Measurements from ENCODE around the gene HIP1. TPM values are rescaled to one million over a fixed set of nuclear protein-coding genes. Genes with fewer than 3 reads are reported as not detected.

The HIP1 gene
- 7.0 and 15.6 TPM in 2 replicates for total RNA-seq

DNA sequence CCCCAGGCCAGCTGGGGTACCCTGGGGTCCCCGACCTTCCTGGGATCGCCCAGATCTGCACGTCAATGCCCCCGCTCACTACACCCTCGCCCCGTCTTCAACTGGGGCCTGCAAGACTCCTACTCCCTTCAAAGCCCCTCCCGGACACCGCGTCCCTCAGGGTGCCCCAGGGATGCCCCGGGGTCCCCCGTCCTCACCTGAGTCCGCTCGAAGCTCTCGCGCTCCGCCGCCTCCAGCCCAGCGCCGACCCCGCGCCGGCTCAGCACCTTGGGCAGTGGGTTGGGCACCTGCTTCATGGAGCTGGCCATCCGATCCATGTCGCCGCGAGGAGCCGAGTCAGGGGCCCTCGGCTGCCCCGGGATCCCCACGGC is at the start of gene HIP1:
TSS of gene HIP1 (minus strand) at position 338 of the 371 bp plus-strand sequence. CDS start at position 317, 21 bp downstream.

DNA sequence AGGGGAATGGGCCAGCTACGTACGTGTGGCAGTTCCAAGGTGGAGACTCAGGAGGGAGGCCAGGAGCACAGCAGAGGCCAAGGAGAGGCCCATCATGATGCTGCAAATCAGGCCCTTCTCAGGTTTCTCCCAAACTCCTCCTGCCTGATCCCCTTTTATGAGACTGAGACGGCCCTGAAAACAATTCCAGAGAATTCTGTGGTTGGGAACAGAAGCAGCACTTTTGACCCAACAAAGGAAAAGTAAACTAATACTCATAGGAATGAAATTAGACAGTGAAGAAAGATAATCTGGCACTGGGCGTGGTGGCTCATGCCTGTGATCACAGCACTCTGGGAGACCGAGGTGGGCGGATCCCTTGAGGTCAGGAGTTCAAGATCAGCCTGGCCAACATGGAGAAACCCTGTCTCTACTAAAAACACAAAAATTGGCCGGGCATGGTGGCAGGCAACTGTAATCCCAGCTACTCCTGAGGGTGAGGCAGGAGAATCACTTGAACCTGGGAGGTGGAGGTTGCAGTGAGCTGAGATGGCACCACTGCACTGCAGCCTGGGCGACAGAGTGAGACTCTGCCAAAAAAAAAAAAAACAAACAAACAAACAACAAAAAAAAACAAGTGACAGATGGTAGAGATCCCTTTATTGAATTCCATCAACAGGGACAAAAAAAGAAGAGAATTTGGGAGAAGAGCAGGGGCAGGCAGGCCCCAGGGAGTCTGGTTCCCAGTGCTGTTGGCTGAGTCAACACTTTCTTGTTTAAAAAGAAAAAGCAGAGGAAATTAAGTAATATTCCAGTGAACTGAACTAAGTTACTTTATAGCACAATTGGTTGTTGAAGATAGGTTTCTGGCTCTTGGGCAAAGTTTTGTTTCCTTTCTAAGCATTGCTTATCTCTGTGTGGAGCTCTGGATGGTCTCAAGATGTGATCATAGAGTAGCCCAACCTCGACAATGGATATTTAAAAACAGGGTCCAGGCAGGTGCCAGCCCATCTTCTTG is 33.6 kb upstream of the HIP1 start, which contains the start of gene CCL26:
TSS of gene CCL26 (minus strand) at position 131 of the 997 bp plus-strand sequence. CDS start at position 96, 35 bp downstream.

DNA sequence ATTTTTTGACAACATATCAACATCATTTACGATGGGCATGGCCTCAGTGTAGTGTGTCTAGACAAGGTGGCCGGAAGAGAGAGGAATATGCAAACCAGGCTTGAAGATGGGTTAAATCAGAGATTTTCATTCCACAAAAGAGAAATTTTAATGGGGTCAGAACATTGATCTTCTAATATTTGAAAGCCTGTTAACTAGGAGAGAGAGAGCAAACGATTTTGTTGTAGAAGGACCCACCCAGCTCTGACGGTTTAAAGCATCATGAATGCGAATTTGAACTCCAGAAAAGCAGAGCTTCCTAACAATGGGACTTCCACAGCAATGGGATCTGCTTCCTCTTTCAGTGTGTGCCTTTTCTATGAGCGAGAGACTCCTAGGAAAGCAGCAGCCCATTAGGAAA is 246.7 kb downstream of the HIP1 start, which contains the start of gene SPDYE5:
TSS of gene SPDYE5 (plus strand) at position 301 of the 400 bp plus-strand sequence. CDS start 1,728 bp downstream, outside the sequence.

DNA sequence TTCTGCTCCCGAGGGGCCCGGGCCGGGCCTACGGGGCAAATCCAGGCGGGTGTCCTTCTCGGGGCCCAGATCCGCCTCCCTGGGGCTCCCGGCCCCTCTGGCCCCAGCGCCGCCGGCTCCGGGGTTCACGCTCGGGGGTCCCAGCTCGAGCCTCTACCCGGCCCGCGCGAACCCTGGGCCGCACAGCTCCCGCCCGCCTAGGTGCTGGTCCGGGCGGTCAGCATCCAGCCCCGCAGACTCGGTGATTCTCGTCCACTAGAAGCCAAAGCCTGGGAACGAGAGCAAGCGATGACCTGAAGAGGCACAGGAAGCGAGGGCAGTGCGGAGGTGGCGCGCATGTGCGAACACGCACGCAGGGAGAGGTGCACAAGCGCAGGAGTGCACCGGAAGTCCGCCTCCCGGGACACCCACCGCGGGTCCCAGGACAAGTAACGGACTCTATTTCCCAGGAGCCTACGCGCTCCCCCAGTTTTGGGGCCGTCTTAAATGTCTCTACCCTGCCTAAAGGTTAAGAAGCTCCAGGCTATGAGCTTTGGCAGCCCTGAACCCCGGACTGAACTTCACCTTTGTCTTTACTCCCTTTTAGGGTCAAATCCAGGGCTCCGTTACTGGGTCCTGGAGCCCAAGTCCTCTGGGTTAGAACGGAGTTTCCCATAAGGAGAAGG is 252.6 kb downstream of the HIP1 start, which contains the start of gene POM121C:
TSS of gene POM121C (minus strand) at position 321 of the 665 bp plus-strand sequence. CDS start 44,803 bp downstream, outside the sequence.

Small RNA genes lying within 50 kb of the gene (small RNA-seq; reads per million reads assigned to genes)
- gene AC211429.1 (not detected), gene RF00019 (not detected)

Other genes starting within 250 kb of the HIP1 start
- gene SPDYE5, start 246.6 kb downstream of the HIP1 start, total RNA-seq = not detected in 2 replicates
- 0.37 TPM in 1 of 2 replicates, not detected in the other for gene CCL26, start 33.3 kb upstream of the HIP1 start, total RNA-seq
- gene CCL24, start 74.9 kb upstream of the HIP1 start, total RNA-seq = not detected in 2 replicates
- 14.3 and 15.8 TPM in 2 replicates for gene RHBDD2, start 140.1 kb upstream of the HIP1 start, total RNA-seq
- gene POR, start 176.2 kb upstream of the HIP1 start, total RNA-seq = 175 and 190 TPM in 2 replicates